ENCODE data around the gene TEX44. TPM values are rescaled to one million over a fixed set of nuclear protein-coding genes. Genes with fewer than 3 reads are reported as not detected.
"Not testable (repeated sequence)": the region's sequence is repeated elsewhere in the genome, so short reads cannot be mapped to it uniquely, and the experiment has no call there.

TEX44 gene
- polyA plus RNA-seq, 1 donor from 2014 or later, result not detected

DNA sequence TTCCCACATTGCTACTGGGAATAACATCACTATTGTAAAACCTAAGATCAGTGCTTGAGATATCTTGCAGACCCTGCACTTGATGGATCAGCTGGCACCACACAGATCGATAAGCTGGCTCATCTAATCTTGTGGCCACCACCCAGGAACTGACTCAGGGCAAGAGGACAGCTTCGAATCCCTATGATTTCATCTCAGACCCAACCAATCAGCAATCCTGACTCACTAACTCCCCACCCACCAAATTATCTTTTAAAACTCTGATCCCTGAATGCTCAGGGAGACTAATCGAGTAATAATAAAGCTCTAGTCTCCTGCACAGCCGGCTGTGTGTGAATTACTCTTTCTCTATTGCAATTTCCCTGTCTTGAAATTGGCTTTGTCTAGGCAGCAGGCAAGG, 11.3 kb upstream of the TEX44 start:
- no peaks in the 10 kb centered on the region for H4K20me1 ChIP-seq (ENCODE audit: insufficient read depth)
- no peak overlapping the region for H3K9ac ChIP-seq (ENCODE audit: low read length)
- H3K27ac ChIP-seq (ENCODE audit: low read length), result no peak overlapping the region
- H3K4me3 ChIP-seq (ENCODE audit: low read length), result no peak overlapping the region
- no peaks in the 10 kb centered on the region for H3K9me3 ChIP-seq (ENCODE audit: low read length)
- H3K27me3 ChIP-seq (ENCODE audit: insufficient read depth, low read depth, low read length), result no peaks in the 10 kb centered on the region
- H3F3A ChIP-seq (ENCODE audit: insufficient read depth, low read length, poor library complexity, severe bottlenecking), result no peaks in the 10 kb centered on the region
- TF ChIP-seq EZH2 (IDR thresholded peaks at IDR 0.05; ENCODE audit: borderline replicate concordance, insufficient read depth, low read length, poor library complexity, severe bottlenecking), result no peak
- TF ChIP-seq EP300 (conservative IDR thresholded peaks at IDR 0.05; ENCODE audit: poor library complexity, severe bottlenecking), result no peak
- TF ChIP-seq TAF1 (IDR thresholded peaks at IDR 0.05; ENCODE audit: low read depth), result no peak
- no peak for TF ChIP-seq MXI1 (conservative IDR thresholded peaks at IDR 0.05; ENCODE audit: poor library complexity, severe bottlenecking)
- no peak for TF ChIP-seq POLR2AphosphoS5 (IDR thresholded peaks at IDR 0.05)
- no peak for TF ChIP-seq RAD21 (conservative IDR thresholded peaks at IDR 0.05)
- TF ChIP-seq, protein P1, sequence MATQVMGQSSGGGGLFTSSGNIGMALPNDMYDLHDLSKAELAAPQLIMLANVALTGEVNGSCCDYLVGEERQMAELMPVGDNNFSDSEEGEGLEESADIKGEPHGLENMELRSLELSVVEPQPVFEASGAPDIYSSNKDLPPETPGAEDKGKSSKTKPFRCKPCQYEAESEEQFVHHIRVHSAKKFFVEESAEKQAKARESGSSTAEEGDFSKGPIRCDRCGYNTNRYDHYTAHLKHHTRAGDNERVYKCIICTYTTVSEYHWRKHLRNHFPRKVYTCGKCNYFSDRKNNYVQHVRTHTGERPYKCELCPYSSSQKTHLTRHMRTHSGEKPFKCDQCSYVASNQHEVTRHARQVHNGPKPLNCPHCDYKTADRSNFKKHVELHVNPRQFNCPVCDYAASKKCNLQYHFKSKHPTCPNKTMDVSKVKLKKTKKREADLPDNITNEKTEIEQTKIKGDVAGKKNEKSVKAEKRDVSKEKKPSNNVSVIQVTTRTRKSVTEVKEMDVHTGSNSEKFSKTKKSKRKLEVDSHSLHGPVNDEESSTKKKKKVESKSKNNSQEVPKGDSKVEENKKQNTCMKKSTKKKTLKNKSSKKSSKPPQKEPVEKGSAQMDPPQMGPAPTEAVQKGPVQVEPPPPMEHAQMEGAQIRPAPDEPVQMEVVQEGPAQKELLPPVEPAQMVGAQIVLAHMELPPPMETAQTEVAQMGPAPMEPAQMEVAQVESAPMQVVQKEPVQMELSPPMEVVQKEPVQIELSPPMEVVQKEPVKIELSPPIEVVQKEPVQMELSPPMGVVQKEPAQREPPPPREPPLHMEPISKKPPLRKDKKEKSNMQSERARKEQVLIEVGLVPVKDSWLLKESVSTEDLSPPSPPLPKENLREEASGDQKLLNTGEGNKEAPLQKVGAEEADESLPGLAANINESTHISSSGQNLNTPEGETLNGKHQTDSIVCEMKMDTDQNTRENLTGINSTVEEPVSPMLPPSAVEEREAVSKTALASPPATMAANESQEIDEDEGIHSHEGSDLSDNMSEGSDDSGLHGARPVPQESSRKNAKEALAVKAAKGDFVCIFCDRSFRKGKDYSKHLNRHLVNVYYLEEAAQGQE (IDR thresholded peaks at IDR 0.05; ENCODE audit: borderline replicate concordance), result no peak
- TF ChIP-seq, protein P2, sequence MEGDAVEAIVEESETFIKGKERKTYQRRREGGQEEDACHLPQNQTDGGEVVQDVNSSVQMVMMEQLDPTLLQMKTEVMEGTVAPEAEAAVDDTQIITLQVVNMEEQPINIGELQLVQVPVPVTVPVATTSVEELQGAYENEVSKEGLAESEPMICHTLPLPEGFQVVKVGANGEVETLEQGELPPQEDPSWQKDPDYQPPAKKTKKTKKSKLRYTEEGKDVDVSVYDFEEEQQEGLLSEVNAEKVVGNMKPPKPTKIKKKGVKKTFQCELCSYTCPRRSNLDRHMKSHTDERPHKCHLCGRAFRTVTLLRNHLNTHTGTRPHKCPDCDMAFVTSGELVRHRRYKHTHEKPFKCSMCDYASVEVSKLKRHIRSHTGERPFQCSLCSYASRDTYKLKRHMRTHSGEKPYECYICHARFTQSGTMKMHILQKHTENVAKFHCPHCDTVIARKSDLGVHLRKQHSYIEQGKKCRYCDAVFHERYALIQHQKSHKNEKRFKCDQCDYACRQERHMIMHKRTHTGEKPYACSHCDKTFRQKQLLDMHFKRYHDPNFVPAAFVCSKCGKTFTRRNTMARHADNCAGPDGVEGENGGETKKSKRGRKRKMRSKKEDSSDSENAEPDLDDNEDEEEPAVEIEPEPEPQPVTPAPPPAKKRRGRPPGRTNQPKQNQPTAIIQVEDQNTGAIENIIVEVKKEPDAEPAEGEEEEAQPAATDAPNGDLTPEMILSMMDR (IDR thresholded peaks at IDR 0.05; ENCODE audit: poor library complexity, severe bottlenecking), result no peak
- H3K4me2 ChIP-seq (ENCODE audit: low read length), result no peak overlapping the region
- no peaks in the 10 kb centered on the region for H3K9me2 ChIP-seq (ENCODE audit: insufficient read depth, low read length)
- H2AFZ ChIP-seq (ENCODE audit: low read depth, low read length), result no peak overlapping the region
- H3K79me2 ChIP-seq (replicated peaks; ENCODE audit: insufficient read depth, low read length), result no peaks in the 10 kb centered on the region
- H3K36me3 ChIP-seq (ENCODE audit: insufficient read depth, low read length), result no peaks in the 10 kb centered on the region

DNA sequence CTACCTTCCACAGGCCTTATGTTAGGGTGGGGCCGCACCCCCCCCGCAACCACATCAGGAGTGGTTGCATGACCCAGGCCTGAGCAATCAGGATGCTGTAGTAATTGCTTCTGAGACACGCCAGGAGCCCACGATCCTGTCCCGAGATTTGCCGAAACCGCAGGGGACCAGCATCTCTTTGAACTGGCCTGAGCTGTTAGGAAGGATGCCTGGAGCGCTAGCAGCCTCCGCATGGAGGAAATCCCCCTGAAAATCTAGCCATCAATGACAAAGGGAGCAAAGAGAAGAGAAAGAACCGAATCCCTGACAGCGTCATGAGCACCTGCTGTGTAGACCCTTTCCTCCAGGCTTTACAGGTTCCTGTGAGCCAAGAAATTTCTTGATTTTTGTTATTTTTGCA, 8.7 kb upstream of the TEX44 start:
- Histone ChIP-seq H3K27me3 (ENCODE audit: insufficient read depth, low read depth, low read length) (no peaks in the 10 kb centered on the region), H3K4me3 (ENCODE audit: low read length) (no peak overlapping the region), H3F3A (ENCODE audit: insufficient read depth, low read length, poor library complexity, severe bottlenecking) (no peaks in the 10 kb centered on the region), H3K36me3 (ENCODE audit: insufficient read depth, low read length) (no peaks in the 10 kb centered on the region), H3K9ac (ENCODE audit: low read length) (peak overlapping the region; percentile 15), H3K27ac (ENCODE audit: low read length) (no peak overlapping the region), H2AFZ (ENCODE audit: low read depth, low read length) (no peak overlapping the region), H3K79me2 (replicated peaks; ENCODE audit: insufficient read depth, low read length) (no peaks in the 10 kb centered on the region), H4K20me1 (ENCODE audit: insufficient read depth) (no peaks in the 10 kb centered on the region), H3K9me3 (ENCODE audit: low read length) (no peaks in the 10 kb centered on the region), H3K4me2 (ENCODE audit: low read length) (no peak overlapping the region), H3K9me2 (ENCODE audit: insufficient read depth, low read length) (no peaks in the 10 kb centered on the region)
- no peak for TF ChIP-seq TAF1 (IDR thresholded peaks at IDR 0.05; ENCODE audit: low read depth)
- TF ChIP-seq SMC3 (conservative IDR thresholded peaks at IDR 0.05; ENCODE audit: poor library complexity), result no peak
- no peak for TF ChIP-seq POLR2AphosphoS5 (IDR thresholded peaks at IDR 0.05)
- TF ChIP-seq, protein P2 (IDR thresholded peaks at IDR 0.05; ENCODE audit: poor library complexity, severe bottlenecking), result no peak
- no peak for TF ChIP-seq RAD21 (conservative IDR thresholded peaks at IDR 0.05)
- no peak for TF ChIP-seq EP300 (conservative IDR thresholded peaks at IDR 0.05; ENCODE audit: poor library complexity, severe bottlenecking)
- no peak for TF ChIP-seq EZH2 (IDR thresholded peaks at IDR 0.05; ENCODE audit: borderline replicate concordance, insufficient read depth, low read length, poor library complexity, severe bottlenecking)
- TF ChIP-seq, protein P1 (IDR thresholded peaks at IDR 0.05; ENCODE audit: borderline replicate concordance), result no peak
- TF ChIP-seq MXI1 (conservative IDR thresholded peaks at IDR 0.05; ENCODE audit: poor library complexity, severe bottlenecking), result no peak

DNA sequence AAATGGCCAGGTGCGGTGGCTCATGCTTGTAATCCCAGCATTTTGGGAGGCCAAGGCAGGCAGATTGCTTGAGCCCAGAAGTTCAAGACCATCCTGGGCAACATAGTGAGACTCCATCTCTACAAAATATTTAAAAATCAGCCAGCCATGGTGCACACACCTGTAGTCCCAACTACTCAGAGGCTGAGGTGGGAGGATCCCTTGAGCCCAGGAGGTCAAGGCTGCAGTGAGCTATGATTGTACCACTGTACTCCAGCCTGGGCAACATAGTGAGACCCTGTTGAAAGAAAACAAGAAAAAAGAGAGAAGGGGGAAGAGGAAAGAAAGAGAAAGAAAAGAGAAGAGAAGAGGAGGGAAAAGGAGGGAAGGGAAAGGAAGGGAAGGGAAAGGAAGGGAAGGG, 4.9 kb upstream of the TEX44 start:
- not testable (repeated sequence) for H3K9me3 ChIP-seq (ENCODE audit: low read length); H3K4me2 ChIP-seq (ENCODE audit: low read length); H3K36me3 ChIP-seq (ENCODE audit: insufficient read depth, low read length); H3K4me3 ChIP-seq (ENCODE audit: low read length); H3K27me3 ChIP-seq (ENCODE audit: insufficient read depth, low read depth, low read length); H3K79me2 ChIP-seq (replicated peaks; ENCODE audit: insufficient read depth, low read length); H3F3A ChIP-seq (ENCODE audit: insufficient read depth, low read length, poor library complexity, severe bottlenecking); H4K20me1 ChIP-seq (ENCODE audit: insufficient read depth); H3K9me2 ChIP-seq (ENCODE audit: insufficient read depth, low read length); H2AFZ ChIP-seq (ENCODE audit: low read depth, low read length); H3K9ac ChIP-seq (ENCODE audit: low read length); H3K27ac ChIP-seq (ENCODE audit: low read length)

Measured in neural cell (in vitro differentiated cells).